ENCODE results near the gene DIAPH3.

Gene DIAPH3

DNA sequence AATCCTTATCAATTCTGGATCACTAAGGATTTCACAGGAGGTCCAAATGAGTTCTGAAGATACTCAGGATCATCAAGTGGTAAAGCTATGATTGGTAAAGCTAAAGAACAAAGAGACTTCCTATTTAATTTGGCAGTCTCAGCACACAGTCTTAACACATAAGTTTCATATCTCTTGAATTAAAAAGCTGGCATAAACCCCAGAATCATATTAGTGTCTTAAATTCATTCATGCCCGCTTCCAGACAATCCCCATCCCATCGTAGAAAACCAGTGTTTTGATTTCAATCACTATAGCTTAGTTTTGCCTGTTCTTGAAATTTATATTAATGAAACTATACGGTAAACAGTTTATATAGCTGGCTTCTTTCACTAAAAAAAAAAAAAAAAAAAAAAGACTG, 278.7 kb downstream of the DIAPH3 start:
- H3K4me3 ChIP-seq (ENCODE audit: low read length): no peak overlapping the region
- no peaks in the 10 kb centered on the region for H3K9me3 ChIP-seq (ENCODE audit: low read length)
- H3K27me3 ChIP-seq (ENCODE audit: insufficient read depth, low read length): no peaks in the 10 kb centered on the region
- H2AFZ ChIP-seq (ENCODE audit: low read depth, low read length): no peak overlapping the region
- H3K36me3 ChIP-seq (ENCODE audit: insufficient read depth, low read length): no peaks in the 10 kb centered on the region
- H3K4me1 ChIP-seq (ENCODE audit: insufficient read depth, low read length): no peaks in the 10 kb centered on the region

DNA sequence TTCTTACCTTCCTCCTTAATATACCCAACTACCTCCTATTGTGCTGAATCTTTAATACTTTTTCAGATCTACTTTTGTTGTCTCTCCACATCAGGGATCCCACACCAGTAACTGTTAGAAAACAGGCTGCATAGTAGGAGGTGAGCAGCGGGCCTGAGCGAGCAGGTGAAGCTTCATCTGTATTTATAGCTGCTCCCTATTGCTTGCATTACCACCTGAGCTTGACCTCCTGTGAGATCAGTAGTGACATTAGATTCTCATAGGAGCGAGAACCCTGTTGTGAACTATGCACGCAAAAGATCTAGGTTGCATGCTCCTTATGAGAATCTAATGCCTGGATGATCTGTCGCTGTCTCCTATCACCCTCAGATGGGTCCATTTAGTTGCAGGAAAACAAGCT, 279.8 kb downstream of the DIAPH3 start:
- Histone ChIP-seq H3K4me1 (ENCODE audit: insufficient read depth, low read length) (no peaks in the 10 kb centered on the region), H3K9me3 (ENCODE audit: low read length) (no peaks in the 10 kb centered on the region), H3K27me3 (ENCODE audit: insufficient read depth, low read length) (no peaks in the 10 kb centered on the region), H3K36me3 (ENCODE audit: insufficient read depth, low read length) (peaks cover 2% of the 10 kb centered on the region), H2AFZ (ENCODE audit: low read depth, low read length) (no peak overlapping the region), H3K4me3 (ENCODE audit: low read length) (no peak overlapping the region)

DNA sequence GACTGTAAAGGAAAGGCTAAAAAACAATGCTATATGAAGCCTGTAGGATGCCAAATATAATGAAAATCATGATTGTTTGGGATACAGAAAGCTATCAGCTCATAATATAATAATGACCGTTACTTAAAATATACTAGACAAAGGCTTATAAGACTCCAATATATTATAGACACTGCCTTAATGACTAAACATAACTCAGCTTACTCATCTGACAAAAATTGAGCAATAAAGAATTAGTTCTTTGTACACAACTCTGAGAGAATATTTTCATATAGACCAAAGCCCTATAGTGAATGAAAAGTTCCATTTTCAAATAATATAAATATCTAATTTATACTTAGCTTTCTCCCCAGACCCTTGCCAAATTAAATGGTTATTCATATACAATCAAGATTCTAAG, 283.3 kb downstream of the DIAPH3 start:
- peaks cover 2% of the 10 kb centered on the region for H3K36me3 ChIP-seq (ENCODE audit: insufficient read depth, low read length)
- no peaks in the 10 kb centered on the region for H3K9me3 ChIP-seq (ENCODE audit: low read length)
- H2AFZ ChIP-seq (ENCODE audit: low read depth, low read length): no peak overlapping the region
- H3K4me1 ChIP-seq (ENCODE audit: insufficient read depth, low read length): no peaks in the 10 kb centered on the region
- no peak overlapping the region for H3K4me3 ChIP-seq (ENCODE audit: low read length)
- no peaks in the 10 kb centered on the region for H3K27me3 ChIP-seq (ENCODE audit: insufficient read depth, low read length)

DNA sequence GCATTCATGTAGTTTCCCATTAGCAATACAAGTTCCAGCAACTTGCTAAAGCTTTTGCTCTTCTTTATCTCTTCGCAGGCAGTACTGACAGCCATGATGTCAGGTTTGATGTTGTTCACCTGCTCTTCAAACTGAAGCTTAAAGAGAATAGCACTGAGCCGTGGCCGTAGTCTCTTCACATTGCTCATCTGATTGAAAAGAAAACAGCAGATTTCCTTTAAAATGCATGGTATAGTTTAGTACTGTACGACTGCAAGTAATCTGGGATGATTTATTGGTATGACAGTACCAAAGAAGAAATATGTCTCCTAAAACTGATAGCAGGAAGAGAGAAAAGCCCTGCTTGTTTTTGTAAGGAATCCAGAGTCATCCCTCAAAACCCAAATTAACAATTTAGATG, 284.4 kb downstream of the DIAPH3 start:
- Histone ChIP-seq H3K4me1 (ENCODE audit: insufficient read depth, low read length) (no peaks in the 10 kb centered on the region), H3K9me3 (ENCODE audit: low read length) (no peaks in the 10 kb centered on the region), H3K36me3 (ENCODE audit: insufficient read depth, low read length) (peaks cover 2% of the 10 kb centered on the region), H3K27me3 (ENCODE audit: insufficient read depth, low read length) (no peaks in the 10 kb centered on the region), H3K4me3 (ENCODE audit: low read length) (no peak overlapping the region), H2AFZ (ENCODE audit: low read depth, low read length) (no peak overlapping the region)

DNA sequence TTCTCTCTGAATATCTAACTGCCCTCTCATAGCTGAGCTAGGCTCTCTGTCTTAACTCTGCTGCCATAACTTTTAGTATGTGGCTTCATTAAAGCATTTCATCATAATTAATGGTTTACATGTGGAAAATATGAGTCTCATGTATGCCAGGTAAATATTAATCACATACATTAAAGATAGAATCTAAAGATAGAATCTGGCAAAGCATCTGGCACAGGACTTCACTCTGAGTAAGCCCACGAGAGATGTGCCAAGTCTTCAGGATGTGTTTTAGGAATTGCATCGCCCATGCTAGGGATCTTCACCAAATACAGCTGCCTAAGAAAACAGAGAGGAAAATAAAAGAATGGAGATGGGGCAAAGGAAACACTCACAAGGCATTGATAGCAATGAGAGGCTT, 285.8 kb downstream of the DIAPH3 start:
- Histone ChIP-seq H2AFZ (ENCODE audit: low read depth, low read length) (no peak overlapping the region), H3K36me3 (ENCODE audit: insufficient read depth, low read length) (peaks cover 2% of the 10 kb centered on the region), H3K9me3 (ENCODE audit: low read length) (no peaks in the 10 kb centered on the region), H3K27me3 (ENCODE audit: insufficient read depth, low read length) (no peaks in the 10 kb centered on the region), H3K4me3 (ENCODE audit: low read length) (no peak overlapping the region), H3K4me1 (ENCODE audit: insufficient read depth, low read length) (no peaks in the 10 kb centered on the region)

DNA sequence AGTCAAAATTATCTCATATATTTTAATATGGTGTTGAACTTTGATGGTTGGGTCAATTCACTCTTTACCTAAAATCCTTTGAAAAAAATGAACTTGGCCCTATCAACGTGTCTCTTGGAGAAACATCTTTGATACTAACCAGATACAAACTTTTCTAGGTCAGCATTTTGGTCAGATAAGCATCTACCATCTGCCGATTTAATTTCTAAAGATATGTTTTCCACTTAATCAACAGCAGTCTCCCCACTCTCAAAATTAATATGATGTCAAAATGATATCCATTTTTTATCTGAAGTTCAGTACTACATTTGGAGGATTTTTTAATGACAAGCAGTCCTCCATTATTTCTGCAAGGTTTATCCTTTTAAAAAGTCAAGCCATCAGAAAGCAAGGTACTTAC, 288.8 kb downstream of the DIAPH3 start:
- no peak overlapping the region for H2AFZ ChIP-seq (ENCODE audit: low read depth, low read length)
- no peak overlapping the region for H3K4me3 ChIP-seq (ENCODE audit: low read length)
- no peaks in the 10 kb centered on the region for H3K9me3 ChIP-seq (ENCODE audit: low read length)
- no peaks in the 10 kb centered on the region for H3K4me1 ChIP-seq (ENCODE audit: insufficient read depth, low read length)
- no peaks in the 10 kb centered on the region for H3K27me3 ChIP-seq (ENCODE audit: insufficient read depth, low read length)
- peaks cover 2% of the 10 kb centered on the region for H3K36me3 ChIP-seq (ENCODE audit: insufficient read depth, low read length)

DNA sequence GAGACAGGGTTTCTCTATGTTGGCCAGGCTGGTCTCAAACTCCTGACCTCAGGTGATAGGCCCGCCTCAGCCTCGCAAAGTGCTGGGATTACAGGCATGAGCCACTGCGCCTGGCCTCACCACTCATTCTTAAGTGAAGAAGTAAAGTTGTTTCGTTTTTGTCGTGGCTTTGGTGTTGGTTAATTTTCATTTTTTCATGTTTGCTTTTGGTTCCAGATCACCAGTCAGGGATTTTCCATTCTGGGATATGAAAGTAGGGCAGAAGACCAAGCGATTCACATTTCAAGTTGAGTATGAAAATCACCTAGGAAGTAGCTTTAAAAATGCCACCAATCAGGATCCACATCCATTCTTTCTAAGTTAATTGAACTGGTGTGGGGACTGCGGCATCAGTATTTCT, 289.9 kb downstream of the DIAPH3 start:
- no peak overlapping the region for H3K4me3 ChIP-seq (ENCODE audit: low read length)
- no peaks in the 10 kb centered on the region for H3K27me3 ChIP-seq (ENCODE audit: insufficient read depth, low read length)
- H3K36me3 ChIP-seq (ENCODE audit: insufficient read depth, low read length): no peaks in the 10 kb centered on the region
- H3K4me1 ChIP-seq (ENCODE audit: insufficient read depth, low read length): no peaks in the 10 kb centered on the region
- no peaks in the 10 kb centered on the region for H3K9me3 ChIP-seq (ENCODE audit: low read length)
- H2AFZ ChIP-seq (ENCODE audit: low read depth, low read length): no peak overlapping the region

DNA sequence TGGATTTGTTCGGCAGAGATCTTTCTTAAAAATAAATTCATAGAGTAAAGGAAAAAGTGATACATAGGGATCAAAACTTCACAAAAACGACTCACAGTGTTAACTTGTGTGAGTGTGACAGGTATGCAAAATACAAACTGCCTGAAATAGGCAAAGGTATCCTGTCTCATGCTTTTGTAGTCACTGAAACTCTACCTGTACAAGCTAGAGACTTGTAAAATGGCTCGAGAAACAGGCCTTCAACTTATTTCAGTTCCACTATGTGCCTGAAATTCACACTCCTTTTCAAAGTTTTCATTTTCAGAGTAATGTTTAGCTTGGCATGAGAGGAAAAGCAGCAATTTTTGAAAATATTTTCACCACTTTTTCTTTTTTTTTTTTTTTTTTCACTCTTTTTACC, 290.4 kb downstream of the DIAPH3 start:
- Histone ChIP-seq H3K4me1 (ENCODE audit: insufficient read depth, low read length) (no peaks in the 10 kb centered on the region), H3K4me3 (ENCODE audit: low read length) (no peak overlapping the region), H2AFZ (ENCODE audit: low read depth, low read length) (no peak overlapping the region), H3K9me3 (ENCODE audit: low read length) (no peaks in the 10 kb centered on the region), H3K36me3 (ENCODE audit: insufficient read depth, low read length) (no peaks in the 10 kb centered on the region), H3K27me3 (ENCODE audit: insufficient read depth, low read length) (no peaks in the 10 kb centered on the region)

DNA sequence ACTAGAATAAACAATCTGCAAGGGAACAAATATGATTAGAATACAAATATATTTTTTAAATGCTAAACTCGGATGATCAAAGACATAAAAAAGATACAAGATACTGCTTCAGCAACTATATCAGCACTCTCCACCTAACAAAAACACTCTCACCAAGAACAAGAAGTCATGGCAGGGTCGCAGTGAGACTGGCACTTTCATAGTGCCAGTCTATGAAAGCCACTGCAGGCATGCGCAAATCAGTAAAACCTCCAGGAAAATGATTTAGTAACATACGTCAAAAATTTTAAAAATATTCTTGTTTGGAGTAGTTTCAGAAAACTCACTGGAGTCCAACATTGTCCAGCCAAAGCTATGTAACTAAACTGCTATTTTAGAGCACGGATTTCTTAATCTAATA, 295.9 kb downstream of the DIAPH3 start:
- Histone ChIP-seq H3K4me1 (ENCODE audit: insufficient read depth, low read length) (no peaks in the 10 kb centered on the region), H3K9me3 (ENCODE audit: low read length) (no peaks in the 10 kb centered on the region), H3K36me3 (ENCODE audit: insufficient read depth, low read length) (no peaks in the 10 kb centered on the region), H3K4me3 (ENCODE audit: low read length) (no peak overlapping the region), H2AFZ (ENCODE audit: low read depth, low read length) (no peak overlapping the region), H3K27me3 (ENCODE audit: insufficient read depth, low read length) (no peaks in the 10 kb centered on the region)

DNA sequence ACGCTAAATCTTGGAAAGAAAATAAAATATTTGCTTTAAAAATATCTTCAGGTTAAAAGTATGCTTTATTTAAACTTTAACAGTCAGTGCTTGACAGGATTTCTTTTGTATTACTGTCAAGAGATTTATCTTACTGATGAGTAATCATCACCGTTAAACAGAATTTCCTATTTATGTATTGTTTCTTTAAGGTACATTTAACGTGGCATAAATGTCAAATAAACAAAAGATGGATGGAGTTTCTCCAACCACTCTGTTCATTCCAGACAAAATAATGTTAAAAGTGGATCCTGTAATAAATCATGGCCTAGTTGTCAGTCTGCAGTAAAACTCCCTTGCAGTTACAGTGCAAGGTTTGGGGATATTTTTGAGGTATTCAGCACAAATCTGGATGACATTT, 298.3 kb downstream of the DIAPH3 start:
- Histone ChIP-seq H3K36me3 (ENCODE audit: insufficient read depth, low read length) (no peaks in the 10 kb centered on the region), H3K4me3 (ENCODE audit: low read length) (no peak overlapping the region), H2AFZ (ENCODE audit: low read depth, low read length) (no peak overlapping the region), H3K27me3 (ENCODE audit: insufficient read depth, low read length) (no peaks in the 10 kb centered on the region), H3K4me1 (ENCODE audit: insufficient read depth, low read length) (no peaks in the 10 kb centered on the region), H3K9me3 (ENCODE audit: low read length) (no peaks in the 10 kb centered on the region)

DNA sequence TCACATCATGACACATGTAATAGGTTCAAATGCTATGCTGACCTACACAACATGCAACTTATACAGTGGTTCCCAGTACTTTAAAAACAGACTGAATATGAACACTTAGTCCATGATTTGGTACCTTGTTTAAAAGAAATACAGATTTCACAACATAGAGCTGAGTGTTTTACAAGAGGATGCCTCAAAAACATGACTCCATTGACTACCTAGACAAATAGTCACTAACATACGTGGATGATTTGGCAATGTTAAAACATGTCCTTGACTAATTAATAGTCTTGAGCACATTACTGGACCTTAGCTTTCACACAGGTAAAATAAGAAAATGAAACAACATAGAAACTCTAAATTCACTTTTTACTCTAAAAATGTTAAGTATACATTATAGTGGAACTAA, 300.1 kb downstream of the DIAPH3 start:
- Histone ChIP-seq H3K4me3 (ENCODE audit: low read length) (no peak overlapping the region), H3K4me1 (ENCODE audit: insufficient read depth, low read length) (no peaks in the 10 kb centered on the region), H3K27me3 (ENCODE audit: insufficient read depth, low read length) (no peaks in the 10 kb centered on the region), H3K9me3 (ENCODE audit: low read length) (no peaks in the 10 kb centered on the region), H3K36me3 (ENCODE audit: insufficient read depth, low read length) (no peaks in the 10 kb centered on the region), H2AFZ (ENCODE audit: low read depth, low read length) (no peak overlapping the region)

DNA sequence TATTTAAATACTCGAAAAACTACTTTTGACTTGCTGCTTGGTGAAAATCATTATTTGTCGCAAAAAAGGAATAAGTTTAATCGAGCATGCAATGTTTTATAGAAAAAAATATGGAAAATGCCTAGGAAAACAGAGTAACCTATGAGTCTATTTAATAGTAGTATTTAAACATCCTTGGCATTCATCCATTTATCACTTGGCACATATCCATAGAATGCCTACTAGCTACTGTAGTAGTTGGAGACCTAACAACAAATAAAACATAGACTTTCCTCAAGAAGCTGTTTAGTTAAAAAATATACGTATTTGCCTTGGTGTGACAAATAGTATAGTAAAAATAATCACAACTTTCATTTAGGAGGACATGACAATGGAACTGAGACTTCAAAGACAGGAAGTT, 302.1 kb downstream of the DIAPH3 start:
- H3K4me1 ChIP-seq (ENCODE audit: insufficient read depth, low read length): no peaks in the 10 kb centered on the region
- H3K36me3 ChIP-seq (ENCODE audit: insufficient read depth, low read length): no peaks in the 10 kb centered on the region
- H3K27me3 ChIP-seq (ENCODE audit: insufficient read depth, low read length): no peaks in the 10 kb centered on the region
- no peaks in the 10 kb centered on the region for H3K9me3 ChIP-seq (ENCODE audit: low read length)
- H2AFZ ChIP-seq (ENCODE audit: low read depth, low read length): no peak overlapping the region
- H3K4me3 ChIP-seq (ENCODE audit: low read length): no peak overlapping the region

DNA sequence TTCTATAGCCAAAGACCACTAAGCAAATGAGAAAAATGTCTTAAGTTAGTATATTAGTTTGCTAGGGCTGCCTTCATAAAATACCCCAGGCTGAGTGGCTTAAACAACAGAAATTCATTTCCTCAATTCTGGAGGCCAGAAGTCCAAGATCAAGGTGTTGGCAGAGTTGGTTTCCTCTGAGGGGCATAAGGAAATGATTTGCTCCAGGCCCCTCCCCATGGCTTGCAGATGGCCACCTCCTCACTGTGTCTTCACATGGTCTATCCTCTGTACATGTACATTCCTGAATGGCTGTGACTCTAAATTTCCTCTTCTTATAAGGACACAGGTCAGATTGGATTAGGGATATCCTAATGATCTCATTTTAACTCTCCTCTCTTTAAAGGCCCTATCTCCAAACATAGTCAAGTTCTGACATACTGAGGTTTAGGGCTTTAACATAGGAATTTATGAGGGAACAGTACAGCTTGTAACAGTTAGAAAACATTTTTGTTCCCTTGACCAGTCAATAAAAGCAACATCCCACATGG, 307.4 kb downstream of the DIAPH3 start:
- no peak overlapping the region for H3K4me3 ChIP-seq (ENCODE audit: low read length)
- no peaks in the 10 kb centered on the region for H3K9me3 ChIP-seq (ENCODE audit: low read length)
- H2AFZ ChIP-seq (ENCODE audit: low read depth, low read length): no peak overlapping the region
- H3K36me3 ChIP-seq (ENCODE audit: insufficient read depth, low read length): no peaks in the 10 kb centered on the region
- H3K27me3 ChIP-seq (ENCODE audit: insufficient read depth, low read length): no peaks in the 10 kb centered on the region
- no peaks in the 10 kb centered on the region for H3K4me1 ChIP-seq (ENCODE audit: insufficient read depth, low read length)

DNA sequence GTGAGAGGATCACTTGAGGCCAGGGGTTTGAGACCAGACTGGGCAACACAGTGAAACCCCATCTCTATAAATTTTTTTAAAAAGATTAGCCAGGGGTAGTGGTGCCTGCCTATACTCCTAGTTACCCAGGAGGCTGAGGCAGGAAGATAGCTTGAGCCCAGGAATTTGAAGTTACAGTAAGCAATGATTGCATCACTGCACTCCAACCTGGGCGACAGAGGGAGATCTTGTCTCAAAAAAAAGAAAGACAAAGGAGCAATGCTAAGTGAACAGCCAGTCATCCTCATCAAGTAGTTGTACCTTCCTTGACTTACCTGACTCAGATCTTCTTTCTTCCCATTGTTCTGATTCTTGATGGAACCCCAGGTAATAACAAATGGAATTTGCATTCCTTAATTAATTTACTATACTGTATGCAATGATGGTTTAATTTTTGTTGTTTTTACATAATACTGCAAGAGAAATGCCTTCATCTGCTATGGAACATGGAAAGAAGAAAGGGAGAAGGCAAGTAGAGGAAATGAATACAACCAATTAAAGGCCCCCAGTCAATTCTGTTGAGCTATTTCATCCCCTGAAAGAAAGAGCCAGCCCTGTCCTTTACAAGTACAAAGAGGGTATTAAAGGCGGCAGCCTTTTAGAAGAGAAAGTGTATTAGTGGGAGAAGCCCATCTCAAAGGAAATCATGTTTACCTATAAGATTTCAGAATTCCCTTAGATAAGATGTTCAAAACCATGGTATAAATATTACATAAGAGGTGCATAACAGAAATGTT, 316.7 kb downstream of the DIAPH3 start:
- H2AFZ ChIP-seq (ENCODE audit: low read depth, low read length): no peak overlapping the region
- no peaks in the 10 kb centered on the region for H3K36me3 ChIP-seq (ENCODE audit: insufficient read depth, low read length)
- no peaks in the 10 kb centered on the region for H3K4me1 ChIP-seq (ENCODE audit: insufficient read depth, low read length)
- H3K27me3 ChIP-seq (ENCODE audit: insufficient read depth, low read length): no peaks in the 10 kb centered on the region
- H3K4me3 ChIP-seq (ENCODE audit: low read length): no peak overlapping the region
- no peaks in the 10 kb centered on the region for H3K9me3 ChIP-seq (ENCODE audit: low read length)
